Endodermal cell (in vitro differentiated cells): ENCODE results near the gene CERKL. TPM values are rescaled to one million over a fixed set of nuclear protein-coding genes. Genes with fewer than 3 reads are reported as not detected.
"Not testable (repeated sequence)": the region's sequence is repeated elsewhere in the genome, so short reads cannot be mapped to it uniquely, and the experiment has no call there.

Source experiments
- DNase-seq: peaks from one replicate; pipeline ENCODE4 v3.0.0-alpha.2; 2017
- H3K27ac ChIP-seq: 2 replicates; pipeline ENCODE4 v1.5.1; 2013; ENCODE audit warnings: mild to moderate bottlenecking, low read depth, low read length, moderate library complexity
- H3K27me3 ChIP-seq: 2 replicates; pipeline ENCODE4 v1.6.1; 2013; ENCODE audit warnings: mild to moderate bottlenecking, low read length, moderate library complexity; ENCODE audit not compliant: insufficient read depth, control insufficient read depth, poor library complexity, severe bottlenecking
- H3K36me3 ChIP-seq: 2 replicates; pipeline ENCODE4 v1.7.0; 2013; ENCODE audit warnings: mild to moderate bottlenecking, low read length, moderate library complexity; ENCODE audit not compliant: control insufficient read depth, insufficient read depth
- H3K4me1 ChIP-seq: one replicate; pipeline ENCODE4 v1.7.0; 2013; ENCODE audit warnings: low read length; ENCODE audit not compliant: control insufficient read depth, insufficient read depth
- H3K4me3 ChIP-seq: 2 replicates; pipeline ENCODE4 v1.5.1; 2013; ENCODE audit warnings: mild to moderate bottlenecking, low read length, moderate library complexity
- H3K9ac ChIP-seq: 2 replicates; pipeline ENCODE4 v1.6.1; 2013; ENCODE audit warnings: mild to moderate bottlenecking, low read length, moderate library complexity; ENCODE audit not compliant: poor library complexity, severe bottlenecking; ENCODE audit errors: extremely low read depth
- H3K9me3 ChIP-seq: 2 replicates; pipeline ENCODE4 v1.6.1; 2013; ENCODE audit warnings: mild to moderate bottlenecking, low read length, moderate library complexity; ENCODE audit not compliant: control insufficient read depth
- H3K27ac Mint-ChIP-seq: 2 replicates; pipeline ENCODE4 v1.8.0; 2020; ENCODE audit warnings: mixed read lengths
- H3K27me3 Mint-ChIP-seq: 2 replicates; pipeline ENCODE4 v1.8.0; 2021; ENCODE audit warnings: mild to moderate bottlenecking, mixed read lengths; ENCODE audit not compliant: insufficient read depth
- H3K36me3 Mint-ChIP-seq: 2 replicates; pipeline ENCODE4 v1.8.0; 2020; ENCODE audit warnings: low read depth, mixed read lengths
- H3K4me1 Mint-ChIP-seq: 2 replicates; pipeline ENCODE4 v1.8.0; 2020; ENCODE audit warnings: mixed read lengths
- H3K4me3 Mint-ChIP-seq: 2 replicates; pipeline ENCODE4 v1.8.0; 2020; ENCODE audit warnings: mild to moderate bottlenecking, moderate library complexity, mixed read lengths
- H3K9me3 Mint-ChIP-seq: 2 replicates; pipeline ENCODE4 v1.8.0; 2020; ENCODE audit warnings: mild to moderate bottlenecking, mixed read lengths
- CTCF ChIP-seq: fragments of 200-600 bp; sonication (generic); conservative IDR thresholded peaks from 2 replicates; pipeline ENCODE4 v1.5.0; 2021; ENCODE audit warnings: antibody characterized with exemption, mild to moderate bottlenecking
- WGBS, 2 experiments: methylation state at CpG; one replicate each; pipeline versions ENCODE4 v1.1.5 to v1.1.7; 2013; ENCODE audit warnings: missing lambda C conversion rate in 2 of 2, mixed read lengths in 1 of 2; ENCODE audit not compliant: insufficient coverage in 1 of 2, insufficient read length in 1 of 2; 5-methylcytosine and 5-hydroxymethylcytosine counted together
- long read RNA-seq, 4 experiments: library from polyadenylated mRNA in 2 of 4; library from RNA in 1 of 4; library from capped mRNA in 1 of 4; stranded (forward) in 3 of 4; unstranded in 1 of 4; transcript quantifications; one replicate each; pipeline ENCODE4 v2.0.0, GENCODE V29; 2020 to 2021; ENCODE audit warnings: inconsistent platforms in 1 of 4
- polyA plus RNA-seq, 2 experiments: library from polyadenylated mRNA; stranded (reverse); fragments of 50-300 nt; gene quantifications; one replicate each; pipeline ENCODE4 v1.2.3, GENCODE V29; 2013
- total RNA-seq, 2 donors: library from RNA; stranded (reverse); fragmentation: NEBNext Ultra II Directional in 1 of 2; extraction: Animal tissue kit (Norgen Biotek cat#: 25700) in 1 of 2; gene quantifications; 2 replicates in 1 of 2; 3 replicates in 1 of 2; pipeline ENCODE4 v1.2.1, GENCODE V29; 2021

CERKL gene
- under 1 TPM; 0.20 to 0.31 TPM for total RNA-seq
- 0.07 TPM for polyA plus RNA-seq (2013, experiment 1 of 2)
- polyA plus RNA-seq (2013, experiment 2 of 2) = not detected
- long read RNA-seq, experiment 1 = 0 reads
- long read RNA-seq, experiment 2 = 0 reads
- long read RNA-seq, experiment 3 = 0 reads
- long read RNA-seq, experiment 4 = 0 reads

GRCh38 chr2:181656450-181657291 is at the start of gene CERKL:
CERKL (minus strand) TSS chr2:181657105; CDS start chr2:181657006, 99 bp downstream.
- H3K9me3 Mint-ChIP-seq = no peaks in the 10 kb centered on the region
- Histone ChIP-seq H3K4me1 (peaks cover 2% of the 10 kb centered on the region), H3K9ac (no peak within 1 kb of the TSS), H3K36me3 (no peaks in the 10 kb centered on the region), H3K27me3 (peaks cover 89% of the 10 kb centered on the region), H3K4me3 (peak within 1 kb of the TSS; percentile 80), H3K27ac (no peak within 1 kb of the TSS), H3K9me3 (no peaks in the 10 kb centered on the region)
- no peaks in the 10 kb centered on the region for H3K36me3 Mint-ChIP-seq
- peak; percentile 53 for TF ChIP-seq CTCF
- H3K4me3 Mint-ChIP-seq = peak within 1 kb of the TSS; percentile 70
- no peak within 1 kb of the TSS for H3K27ac Mint-ChIP-seq
- 0% methylated on average over 38 to 70 of the region's 70 CpGs for WGBS, 2 experiments
- H3K27me3 Mint-ChIP-seq = peaks cover 93% of the 10 kb centered on the region
- DNase-seq = peak; percentile 92
- H3K4me1 Mint-ChIP-seq = peaks cover 14% of the 10 kb centered on the region

GRCh38 chr2:181702519-181702918 is 45.6 kb upstream of the CERKL start:
- H3K4me1 Mint-ChIP-seq, H3K4me1 ChIP-seq, H3K9ac ChIP-seq, H3K27me3 ChIP-seq, H3K36me3 ChIP-seq, H3K27ac ChIP-seq, H3K4me3 Mint-ChIP-seq, H3K36me3 Mint-ChIP-seq, DNase-seq, H3K27me3 Mint-ChIP-seq, H3K27ac Mint-ChIP-seq, H3K4me3 ChIP-seq: not testable (repeated sequence)
- H3K9me3 Mint-ChIP-seq = peaks cover 29% of the 10 kb centered on the region
- peaks cover 13% of the 10 kb centered on the region for H3K9me3 ChIP-seq
- 61 to 86% methylated on average over 2 to 3 of the region's 3 CpGs for WGBS, 2 experiments

GRCh38 chr2:181698223-181698622 is 41.3 kb upstream of the CERKL start:
- WGBS, 2 experiments = 80 to 98% methylated on average over 1 of the region's 1 CpG
- H3K27me3 Mint-ChIP-seq = peaks cover 27% of the 10 kb centered on the region
- no peaks in the 10 kb centered on the region for H3K4me1 ChIP-seq

More at GRCh38 chr2:181698223-181698622, 41.3 kb upstream of the CERKL start:
- no peak overlapping the region for H3K4me3 ChIP-seq
- TF ChIP-seq CTCF = no peak
- no peak overlapping the region for H3K27ac ChIP-seq
- Mint-ChIP-seq H3K36me3 (no peaks in the 10 kb centered on the region), H3K27ac (no peak overlapping the region), H3K4me1 (no peaks in the 10 kb centered on the region), H3K9me3 (peaks cover 15% of the 10 kb centered on the region), H3K4me3 (no peak overlapping the region)
- peaks cover 34% of the 10 kb centered on the region for H3K27me3 ChIP-seq
- no peaks in the 10 kb centered on the region for H3K36me3 ChIP-seq
- no peak overlapping the region for H3K9ac ChIP-seq
- peaks cover 9% of the 10 kb centered on the region for H3K9me3 ChIP-seq
- no peak for DNase-seq
